IMR-90 (cell line): ENCODE data around the gene FITM1. TPM values are rescaled to one million over a fixed set of nuclear protein-coding genes. Genes with fewer than 3 reads are reported as not detected.

Experiments used
- ATAC-seq: fragments of 200-7000 bp; cut with Tn5 transposase; 2 replicates; pipeline ENCODE4 v1.9.1; 2020; ENCODE audit warnings: low read depth, mild to moderate bottlenecking, moderate library complexity
- BruUV-seq: library from RNA; stranded (reverse); fragments of 400-500 nt; replicated peaks from 2 replicates; lab custom pipeline; 2021; lab: Mats Ljungman, UMichigan
- CTCF ChIA-PET: fragments of 300-600 bp; formaldehyde crosslinking; extraction: SDS; loops from one replicate; lab custom pipeline; 2021; ENCODE audit warnings: antibody characterized with exemption; lab: Yijun Ruan, JAX
- POLR2A ChIA-PET: fragments of 300-600 bp; sonication (Branson Sonifier 250); formaldehyde crosslinking; loops from one replicate; lab custom pipeline; 2022; ENCODE audit warnings: antibody characterized with exemption; ENCODE audit not compliant: unreplicated experiment; lab: Charles Lee
- DNase-seq: peaks from one replicate; pipeline ENCODE4 v3.0.0; 2013
- H2AFZ ChIP-seq: replicated peaks from 2 replicates; pipeline ENCODE3; 2013; ENCODE audit warnings: low read length, mild to moderate bottlenecking; ENCODE audit not compliant: poor library complexity
- H2AK5ac ChIP-seq: 2 replicates; pipeline ENCODE4 v1.6.1; 2013; ENCODE audit warnings: low read depth, low read length, inconsistent platforms
- H2AK9ac ChIP-seq: replicated peaks from 2 replicates; pipeline ENCODE3; 2013; ENCODE audit warnings: mild to moderate bottlenecking, low read depth, low read length, moderate library complexity; ENCODE audit not compliant: poor library complexity
- H2BK120ac ChIP-seq: 2 replicates; pipeline ENCODE4 v1.6.1; 2013; ENCODE audit warnings: low read depth, low read length, inconsistent platforms
- H2BK15ac ChIP-seq: 3 replicates; pipeline ENCODE4 v1.6.1; 2013; ENCODE audit warnings: low read depth, low read length, inconsistent platforms
- H2BK20ac ChIP-seq: 2 replicates; pipeline ENCODE4 v1.6.1; 2013; ENCODE audit warnings: low read depth, mild to moderate bottlenecking, inconsistent platforms, low read length, moderate library complexity
- H2BK5ac ChIP-seq: 2 replicates; pipeline ENCODE4 v1.6.1; 2013; ENCODE audit warnings: mild to moderate bottlenecking, low read depth, low read length, inconsistent platforms; ENCODE audit not compliant: poor library complexity, severe bottlenecking
- H3K14ac ChIP-seq: replicated peaks from 2 replicates; pipeline ENCODE4 v1.6.1; 2013; ENCODE audit warnings: low read depth, low read length, inconsistent platforms
- H3K18ac ChIP-seq: 2 replicates; pipeline ENCODE4 v1.6.1; 2013; ENCODE audit warnings: low read depth, low read length, control low read depth
- H3K23ac ChIP-seq: 2 replicates; pipeline ENCODE4 v1.6.1; 2013; ENCODE audit warnings: low read depth, low read length, inconsistent platforms
- H3K27ac ChIP-seq: 2 replicates; pipeline ENCODE4 v1.5.1; 2013; ENCODE audit warnings: mild to moderate bottlenecking, control low read depth, low read length; ENCODE audit not compliant: insufficient read depth
- H3K27me3 ChIP-seq: 2 replicates; pipeline ENCODE4 v1.6.1; 2013; ENCODE audit warnings: low read length; ENCODE audit not compliant: control insufficient read depth, insufficient read depth
- H3K36me3 ChIP-seq: 2 replicates; pipeline ENCODE4 v1.6.1; 2013; ENCODE audit warnings: low read length, mixed read lengths; ENCODE audit not compliant: control insufficient read depth, insufficient read depth
- H3K4ac ChIP-seq: 2 replicates; pipeline ENCODE4 v1.6.1; 2013; ENCODE audit warnings: low read depth, low read length, inconsistent platforms
- H3K4me1 ChIP-seq: 2 replicates; pipeline ENCODE4 v1.6.1; 2013; ENCODE audit warnings: low read length, mixed read lengths; ENCODE audit not compliant: control insufficient read depth, insufficient read depth
- H3K4me2 ChIP-seq: 2 replicates; pipeline ENCODE4 v1.6.1; 2013; ENCODE audit warnings: low read depth, mild to moderate bottlenecking, control low read depth, low read length, moderate library complexity
- H3K4me3 ChIP-seq: 2 replicates; pipeline ENCODE4 v1.5.1; 2013; ENCODE audit warnings: low read depth, mild to moderate bottlenecking, control low read depth, low read length, moderate library complexity; ENCODE audit not compliant: insufficient read depth
- H3K56ac ChIP-seq: 2 replicates; pipeline ENCODE4 v1.6.1; 2013; ENCODE audit warnings: low read length, inconsistent platforms; ENCODE audit not compliant: insufficient read depth; ENCODE audit errors: extremely low read depth
- H3K79me1 ChIP-seq, 2 experiments: 2 replicates each; pipeline ENCODE4 v1.6.1; 2013; ENCODE audit warnings: low read length in 2 of 2, inconsistent platforms in 1 of 2, low read depth in 1 of 2
- H3K9ac ChIP-seq: 2 replicates; pipeline ENCODE4 v1.6.1; 2013; ENCODE audit warnings: low read depth, low read length, control low read depth
- H3K9me1 ChIP-seq: 2 replicates; pipeline ENCODE4 v1.6.1; 2013; ENCODE audit warnings: low read length, inconsistent platforms; ENCODE audit not compliant: insufficient read depth
- H3K9me3 ChIP-seq: 2 replicates; pipeline ENCODE4 v1.6.1; 2013; ENCODE audit warnings: low read length; ENCODE audit not compliant: control insufficient read depth, insufficient read depth
- H4K20me1 ChIP-seq: 2 replicates; pipeline ENCODE4 v1.6.1; 2013; ENCODE audit warnings: low read length, inconsistent platforms; ENCODE audit not compliant: insufficient read depth
- H4K5ac ChIP-seq: 2 replicates; pipeline ENCODE4 v1.6.1; 2013; ENCODE audit warnings: mild to moderate bottlenecking, low read depth, low read length, control low read depth
- H4K8ac ChIP-seq, 2 experiments: 2 replicates each; pipeline ENCODE4 v1.6.1; 2013; ENCODE audit warnings: low read depth in 2 of 2, low read length in 2 of 2, control low read depth in 1 of 2, inconsistent platforms in 1 of 2
- H4K91ac ChIP-seq: 2 replicates; pipeline ENCODE4 v1.6.1; 2013; ENCODE audit warnings: low read depth, low read length, inconsistent platforms; ENCODE audit not compliant: insufficient read depth
- BHLHE40 ChIP-seq: fragments of 150-350 bp; IDR thresholded peaks from 2 replicates; pipeline ENCODE4 v1.6.1; 2016; ENCODE audit warnings: mild to moderate bottlenecking, low read depth, low read length
- CHD1 ChIP-seq: IDR thresholded peaks from 2 replicates; pipeline ENCODE4 v1.6.1; 2012; ENCODE audit warnings: low read depth, low read length, improper control_type of control experiment
- FOS ChIP-seq: fragments of 150-350 bp; IDR thresholded peaks from 2 replicates; pipeline ENCODE4 v1.6.1; 2016; ENCODE audit warnings: low read depth, low read length
- MAFK ChIP-seq: IDR thresholded peaks from 2 replicates; pipeline ENCODE4 v1.6.1; 2012; ENCODE audit warnings: low read depth, low read length, improper control_type of control experiment
- MAZ ChIP-seq: IDR thresholded peaks from 2 replicates; pipeline ENCODE4 v1.6.1; 2012; ENCODE audit warnings: low read depth, mild to moderate bottlenecking, low read length, improper control_type of control experiment, moderate library complexity, borderline replicate concordance
- MXI1 ChIP-seq: IDR thresholded peaks from 2 replicates; pipeline ENCODE4 v1.6.1; 2012; ENCODE audit warnings: low read depth, mild to moderate bottlenecking, low read length, moderate library complexity, borderline replicate concordance
- NFE2L2 ChIP-seq: fragments of 150-350 bp; IDR thresholded peaks from 2 replicates; pipeline ENCODE4 v1.6.1; 2016; ENCODE audit warnings: low read depth, mild to moderate bottlenecking, low read length
- POLR2A ChIP-seq: IDR thresholded peaks from 2 replicates; pipeline ENCODE4 v1.6.1; 2012; ENCODE audit warnings: mild to moderate bottlenecking, low read depth, low read length
- RAD21 ChIP-seq: IDR thresholded peaks from 2 replicates; pipeline ENCODE4 v1.6.1; 2012; ENCODE audit warnings: low read length, improper control_type of control experiment
- RCOR1 ChIP-seq: IDR thresholded peaks from 2 replicates; pipeline ENCODE4 v1.6.1; 2012; ENCODE audit warnings: mild to moderate bottlenecking, low read length, improper control_type of control experiment; ENCODE audit not compliant: insufficient replicate concordance
- SMC3 ChIP-seq: fragments of 150-350 bp; IDR thresholded peaks from 2 replicates; pipeline ENCODE4 v1.6.1; 2016; ENCODE audit warnings: low read depth, mild to moderate bottlenecking, antibody characterized with exemption, low read length, moderate library complexity
- WGBS, 2 experiments: methylation state at CpG; one replicate each; pipeline versions ENCODE4 v1.1.5 to v1.1.7; 2013; ENCODE audit warnings: missing lambda C conversion rate in 2 of 2; ENCODE audit not compliant: insufficient read length in 1 of 2; ENCODE audit errors: extremely low coverage in 2 of 2; 5-methylcytosine and 5-hydroxymethylcytosine counted together
- dilution Hi-C: fragments of 300-500 bp; cut with HindIII; formaldehyde crosslinking; loops from one replicate; pipeline ENCODE4 v1.14.3; 2018; ENCODE audit warnings: low sequenced_read_pairs; ENCODE audit not compliant: unreplicated experiment
- in situ Hi-C: fragments of 300-500 bp; cut with MboI; formaldehyde crosslinking; loops from 3 replicates; pipeline ENCODE4 v1.14.3; 2019; ENCODE audit warnings: low sequenced_read_pairs, inconsistent platforms, mixed read lengths
- intact Hi-C: fragments of 100-400 bp; cut with micrococcal nuclease; formaldehyde crosslinking; loops from 2 replicates; pipeline ENCODE4 v1.10.0; 2022
- polyA plus RNA-seq, 3 experiments: library from polyadenylated mRNA; depleted of rRNA; stranded (reverse); fragments of >200 nt; gene quantifications; 2 replicates each; pipeline ENCODE4 v1.2.3, GENCODE V29; 2012; ENCODE audit warnings: low replicate concordance in 1 of 3
- total RNA-seq: library from RNA; depleted of rRNA; stranded (reverse); fragments of >200 nt; gene quantifications from 2 replicates; pipeline ENCODE4 v1.2.3, GENCODE V29; 2012
- TF ChIP-seq, protein P1 (sequence below): fragments of 150-350 bp; IDR thresholded peaks from 2 replicates; pipeline ENCODE4 v1.6.1; 2017; ENCODE audit warnings: mild to moderate bottlenecking, antibody characterized with exemption, low read length, low read depth
- TF ChIP-seq, protein P2 (sequence below): conservative IDR thresholded peaks from 2 replicates; pipeline ENCODE4 v1.5.1; 2012; ENCODE audit warnings: mild to moderate bottlenecking, low read depth, low read length, improper control_type of control experiment

Gene FITM1
- total and polyA plus RNA-seq, 2 of the 4 experiments (the other 2 are of a cell fraction), result not detected

DNA sequence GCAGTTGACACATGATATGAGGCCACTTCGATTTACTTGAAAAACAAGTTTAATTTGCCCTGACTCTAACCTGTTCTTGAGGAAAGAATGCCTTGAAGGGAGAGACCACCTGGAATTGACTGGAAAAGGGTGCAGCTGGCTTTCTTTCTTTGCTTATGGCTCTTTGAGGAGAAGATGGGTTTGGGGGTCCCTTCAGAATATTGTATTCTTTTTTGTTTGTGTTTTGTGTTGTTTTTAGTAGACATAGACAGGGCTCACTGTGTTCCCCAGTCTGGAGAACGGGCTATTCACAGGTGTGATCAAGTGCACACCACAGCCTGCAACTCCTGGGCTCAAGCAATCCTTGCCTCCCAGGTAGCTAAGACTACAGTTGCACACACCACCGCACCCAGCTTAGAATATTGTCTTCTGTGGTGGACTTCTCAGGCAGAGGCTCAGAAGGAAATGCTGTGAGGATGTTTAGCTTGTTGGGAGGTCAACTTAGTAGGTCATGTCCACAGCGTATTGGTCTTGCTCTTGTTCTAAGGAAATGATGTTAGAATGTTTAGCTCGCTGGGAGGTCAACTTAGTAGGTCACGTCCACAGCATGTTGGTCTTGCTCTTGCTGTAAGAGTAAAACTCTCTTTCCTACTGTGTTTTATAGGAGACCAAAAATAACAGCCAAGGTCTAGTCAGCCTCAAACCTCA lies 14.2 kb upstream of the FITM1 start (continued):
- TF ChIP-seq NFE2L2 (no peak), BHLHE40 (no peak), RCOR1 (no peak), POLR2A (no peak), MXI1 (no peak), RAD21 (no peak), MAZ (no peak)

DNA sequence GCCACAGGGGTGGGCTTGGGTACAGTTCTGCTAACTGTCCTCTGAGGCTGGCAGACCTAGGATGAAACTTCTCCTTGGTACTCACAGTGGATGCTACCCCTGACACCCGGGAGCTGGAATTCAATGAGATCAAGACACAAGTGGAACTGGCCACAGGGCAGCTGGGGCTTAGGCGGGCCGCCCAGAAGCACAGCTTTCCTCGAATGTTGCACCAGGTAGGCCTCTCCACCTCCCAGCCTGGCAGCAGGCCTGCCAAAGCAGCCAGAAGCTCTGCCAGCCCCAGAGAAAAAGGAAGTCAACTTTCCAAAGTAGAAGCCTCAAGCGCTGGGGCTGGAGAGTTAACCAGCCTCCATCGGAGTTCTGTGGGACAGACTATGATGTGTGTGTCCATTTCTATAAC lies 13.3 kb upstream of the FITM1 start:
- no peak overlapping the region for H3K4me3 ChIP-seq
- H3K4ac ChIP-seq, result no peak overlapping the region
- peaks cover 3% of the 10 kb centered on the region; the same call in 1 of the 2 replicates for H3K4me1 ChIP-seq
- no peak overlapping the region for H3K56ac ChIP-seq
- ChIA-PET POLR2A (no interaction called here), CTCF (interaction anchor here (1.2 kb wide), 1 partner anchor 59 kb away, joined by 3 read pairs; no protein-coding TSS in a partner anchor)
- H2BK5ac ChIP-seq, result no peak overlapping the region
- no peak overlapping the region for H3K18ac ChIP-seq
- H3K4me2 ChIP-seq, result no peak overlapping the region
- H3K9ac ChIP-seq, result no peak overlapping the region
- no peaks in the 10 kb centered on the region for H3K9me3 ChIP-seq
- peaks cover 10 to 16% of the 10 kb centered on the region in 2 experiments; a peak in 2 of 4 replicates for H3K79me1 ChIP-seq
- intact Hi-C loops (no loop called here), dilution Hi-C loops (no loop called here), in situ Hi-C loops (no loop called here)
- no peak overlapping the region for H4K5ac ChIP-seq
- ATAC-seq (no peak), DNase-seq (no peak)
- no TSS peak for BruUV-seq
- no peak overlapping the region for H2AFZ ChIP-seq
- no peak overlapping the region for H4K91ac ChIP-seq
- no peak overlapping the region for H4K8ac ChIP-seq
- H2AK9ac ChIP-seq, result no peak overlapping the region
- no peak overlapping the region for H3K14ac ChIP-seq
- H2BK20ac ChIP-seq, result no peak overlapping the region
- peaks cover 27% of the 10 kb centered on the region for H3K36me3 ChIP-seq
- H4K20me1 ChIP-seq, result no peaks in the 10 kb centered on the region
- no peak overlapping the region for H2BK15ac ChIP-seq
- H3K23ac ChIP-seq, result no peak overlapping the region
- whole genome bisulfite sequencing, 2 experiments, result 81% methylated on average over 2 of the region's 6 CpGs; no CpG with 5 or more reads in 1 of the 2 experiments
- H3K27me3 ChIP-seq, result no peaks in the 10 kb centered on the region
- H3K27ac ChIP-seq, result no peak overlapping the region
- peaks cover 8% of the 10 kb centered on the region; the same call in 1 of the 2 replicates for H3K9me1 ChIP-seq
- H2BK120ac ChIP-seq, result no peak overlapping the region
- no peak overlapping the region for H2AK5ac ChIP-seq
- TF ChIP-seq RAD21 (no peak), MAFK (no peak), CHD1 (no peak), RCOR1 (no peak), SMC3 (no peak), MAZ (no peak), MXI1 (no peak), NFE2L2 (no peak), POLR2A (no peak), FOS (no peak), BHLHE40 (no peak)
- TF ChIP-seq, protein P1, sequence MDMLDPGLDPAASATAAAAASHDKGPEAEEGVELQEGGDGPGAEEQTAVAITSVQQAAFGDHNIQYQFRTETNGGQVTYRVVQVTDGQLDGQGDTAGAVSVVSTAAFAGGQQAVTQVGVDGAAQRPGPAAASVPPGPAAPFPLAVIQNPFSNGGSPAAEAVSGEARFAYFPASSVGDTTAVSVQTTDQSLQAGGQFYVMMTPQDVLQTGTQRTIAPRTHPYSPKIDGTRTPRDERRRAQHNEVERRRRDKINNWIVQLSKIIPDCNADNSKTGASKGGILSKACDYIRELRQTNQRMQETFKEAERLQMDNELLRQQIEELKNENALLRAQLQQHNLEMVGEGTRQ, result no peak
- TF ChIP-seq, protein P2, sequence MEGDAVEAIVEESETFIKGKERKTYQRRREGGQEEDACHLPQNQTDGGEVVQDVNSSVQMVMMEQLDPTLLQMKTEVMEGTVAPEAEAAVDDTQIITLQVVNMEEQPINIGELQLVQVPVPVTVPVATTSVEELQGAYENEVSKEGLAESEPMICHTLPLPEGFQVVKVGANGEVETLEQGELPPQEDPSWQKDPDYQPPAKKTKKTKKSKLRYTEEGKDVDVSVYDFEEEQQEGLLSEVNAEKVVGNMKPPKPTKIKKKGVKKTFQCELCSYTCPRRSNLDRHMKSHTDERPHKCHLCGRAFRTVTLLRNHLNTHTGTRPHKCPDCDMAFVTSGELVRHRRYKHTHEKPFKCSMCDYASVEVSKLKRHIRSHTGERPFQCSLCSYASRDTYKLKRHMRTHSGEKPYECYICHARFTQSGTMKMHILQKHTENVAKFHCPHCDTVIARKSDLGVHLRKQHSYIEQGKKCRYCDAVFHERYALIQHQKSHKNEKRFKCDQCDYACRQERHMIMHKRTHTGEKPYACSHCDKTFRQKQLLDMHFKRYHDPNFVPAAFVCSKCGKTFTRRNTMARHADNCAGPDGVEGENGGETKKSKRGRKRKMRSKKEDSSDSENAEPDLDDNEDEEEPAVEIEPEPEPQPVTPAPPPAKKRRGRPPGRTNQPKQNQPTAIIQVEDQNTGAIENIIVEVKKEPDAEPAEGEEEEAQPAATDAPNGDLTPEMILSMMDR, result no peak
